HepG2 (cell line): Measurements from ENCODE around the gene TLCD1. TPM values are rescaled to one million over a fixed set of nuclear protein-coding genes. Genes with fewer than 3 reads are reported as not detected.

Experiments used
- ARNTL ChIP-seq: sonication (generic); formaldehyde crosslinking; IDR thresholded peaks from 2 replicates; pipeline ENCODE4 v1.4.0; 2020; ENCODE audit warnings: mild to moderate bottlenecking, missing genetic modification reagents
- ASH2L ChIP-seq: fragments of 300-600, 200-600 bp; sonication (generic); IDR thresholded peaks from 2 replicates; pipeline ENCODE4 v1.7.0; 2017; ENCODE audit warnings: low read depth, mild to moderate bottlenecking, moderate library complexity, mixed read lengths, low read length; ENCODE audit not compliant: insufficient read length
- ATF3 ChIP-seq: sonication (generic); formaldehyde crosslinking; IDR thresholded peaks from 2 replicates; pipeline ENCODE4 v1.4.0; 2020; ENCODE audit warnings: missing genetic modification reagents
- ATM ChIP-seq: fragments of 450-650 bp; IDR thresholded peaks from 2 replicates; pipeline ENCODE4 v1.7.1; 2017; ENCODE audit warnings: mild to moderate bottlenecking, borderline replicate concordance
- KAT7 ChIP-seq: IDR thresholded peaks from 2 replicates; pipeline ENCODE4 v1.6.1; 2018; ENCODE audit warnings: borderline replicate concordance, missing compliant biosample characterization
- NRL ChIP-seq: sonication (generic); formaldehyde crosslinking; IDR thresholded peaks from 2 replicates; pipeline ENCODE4 v1.5.0; 2020; ENCODE audit warnings: missing genetic modification reagents, mild to moderate bottlenecking, moderate library complexity, borderline replicate concordance
- THAP11 ChIP-seq: IDR thresholded peaks from 2 replicates; pipeline ENCODE4 v1.6.1; 2016; ENCODE audit warnings: missing biosample characterization, missing genetic modification reagents
- ZBTB14 ChIP-seq: sonication (generic); formaldehyde crosslinking; IDR thresholded peaks from 2 replicates; pipeline ENCODE4 v1.4.0; 2020; ENCODE audit warnings: missing genetic modification reagents
- ZFP36L1 ChIP-seq: sonication (generic); formaldehyde crosslinking; IDR thresholded peaks from 2 replicates; pipeline ENCODE4 v1.8.0; 2022; ENCODE audit warnings: mild to moderate bottlenecking, missing genetic modification reagents, moderate library complexity
- ZNF207 ChIP-seq: fragments of 450-650 bp; IDR thresholded peaks from 2 replicates; pipeline ENCODE4 v1.6.1; 2016; ENCODE audit warnings: antibody characterized with exemption, borderline replicate concordance
- ZNF543 ChIP-seq: sonication (generic); formaldehyde crosslinking; IDR thresholded peaks from 2 replicates; pipeline ENCODE4 v1.4.0; 2020; ENCODE audit warnings: mild to moderate bottlenecking, missing genetic modification reagents
- ZNF580 ChIP-seq: IDR thresholded peaks from 2 replicates; pipeline ENCODE4 v1.6.1; 2016; ENCODE audit warnings: low read depth, borderline replicate concordance
- ZNF639 ChIP-seq: conservative IDR thresholded peaks from 2 replicates; pipeline ENCODE4 v1.6.1; 2018; ENCODE audit warnings: missing genetic modification reagents
- polyA plus RNA-seq, 8 experiments: library from polyadenylated mRNA; depleted of rRNA in 3 of 8; stranded (reverse) in 7 of 8; unstranded in 1 of 8; fragments of >200 nt; fragmentation: Illumina TruSeq in 4 of 8; extraction: Trizol in 4 of 8; gene quantifications; 2 replicates each; pipeline versions ENCODE4 v1.2.1 to v1.2.3, GENCODE V29; 2011 to 2016; ENCODE audit warnings: low read depth in 4 of 8, missing spikeins in 1 of 8, mixed read lengths in 1 of 8; ENCODE audit not compliant: insufficient read depth in 1 of 8
- total RNA-seq, 5 experiments: library from RNA; depleted of rRNA; stranded (reverse); fragments of >200 nt; fragmentation: Illumina TruSeq; extraction: Trizol; gene quantifications; 2 replicates each; pipeline ENCODE4 v1.2.3, GENCODE V29; 2016; ENCODE audit warnings: low read depth in 1 of 5
- TF ChIP-seq, protein P1 (sequence below): sonication (generic); formaldehyde crosslinking; IDR thresholded peaks from 2 replicates; pipeline ENCODE4 v1.4.0; 2020; ENCODE audit warnings: missing genetic modification reagents
- TF ChIP-seq, protein P2 (sequence below): sonication (generic); formaldehyde crosslinking; IDR thresholded peaks from 2 replicates; pipeline ENCODE4 v1.4.0; 2020; ENCODE audit warnings: mild to moderate bottlenecking, missing genetic modification reagents
- TF ChIP-seq, protein P3 (sequence below): sonication (generic); formaldehyde crosslinking; IDR thresholded peaks from 2 replicates; pipeline ENCODE4 v1.4.0; 2020; ENCODE audit warnings: missing genetic modification reagents, borderline replicate concordance

Gene TLCD1
- total and polyA plus RNA-seq, 2 of the 13 experiments (the other 11 are each of a cell fraction or from before 2014, with no cell fraction given) = 14.9 to 19.6 TPM

DNA sequence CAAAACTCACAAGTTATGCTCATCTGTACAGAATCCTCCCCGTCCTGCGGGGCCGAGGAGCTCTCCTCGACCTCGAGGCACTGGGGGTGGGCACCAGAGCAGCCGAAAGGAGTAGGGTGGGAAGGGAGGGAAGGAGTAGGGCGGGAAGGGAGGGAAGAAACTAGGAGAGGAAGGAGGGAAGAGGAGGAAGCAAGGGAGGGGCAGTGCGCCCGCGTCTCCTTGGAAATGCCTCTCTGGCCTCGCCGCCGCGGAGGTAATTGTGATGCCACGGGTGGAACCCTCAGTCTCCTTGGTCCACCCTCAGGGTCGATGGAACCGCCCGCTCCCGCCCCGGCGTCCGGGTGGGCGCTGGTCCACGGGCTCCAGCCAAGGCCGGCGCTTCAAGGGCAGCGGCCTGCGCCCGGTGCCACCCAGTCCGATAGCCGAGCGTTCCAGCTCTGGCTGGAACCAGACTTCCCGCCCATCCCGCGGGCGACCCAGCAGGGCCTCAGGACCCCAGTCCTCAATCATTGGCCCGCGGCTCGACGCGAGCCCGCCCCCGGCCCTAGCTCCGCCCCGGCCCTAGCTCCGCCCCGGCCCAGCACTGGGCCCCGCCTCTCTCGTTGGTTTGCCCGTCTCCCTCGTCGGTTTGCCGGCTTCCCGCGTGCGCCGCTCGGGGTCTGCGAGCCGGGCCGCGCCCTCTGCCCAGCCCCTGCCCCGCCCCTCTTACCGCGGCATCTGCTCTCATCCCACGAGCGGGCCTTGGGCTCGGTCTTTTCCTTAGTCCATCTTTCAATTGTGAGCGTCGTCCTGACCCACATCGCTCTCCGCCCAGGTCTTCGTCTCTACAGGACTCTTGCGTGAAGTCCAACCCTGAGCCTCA, 14.9 kb downstream of the TLCD1 start (continued):
- peak; percentile 33; the same call in 1 of the 2 replicates for TF ChIP-seq ZBTB14 (CRISPR knock-in tag)
- TF ChIP-seq ATF3 (CRISPR knock-in tag) = peak; percentile 58; the same call in 1 of the 2 replicates
- peak; percentile 11 for TF ChIP-seq ASH2L
- no peak for TF ChIP-seq ZNF580 (CRISPR knock-in tag)
- TF ChIP-seq THAP11 = peak; percentile 74
- TF ChIP-seq, protein P1, sequence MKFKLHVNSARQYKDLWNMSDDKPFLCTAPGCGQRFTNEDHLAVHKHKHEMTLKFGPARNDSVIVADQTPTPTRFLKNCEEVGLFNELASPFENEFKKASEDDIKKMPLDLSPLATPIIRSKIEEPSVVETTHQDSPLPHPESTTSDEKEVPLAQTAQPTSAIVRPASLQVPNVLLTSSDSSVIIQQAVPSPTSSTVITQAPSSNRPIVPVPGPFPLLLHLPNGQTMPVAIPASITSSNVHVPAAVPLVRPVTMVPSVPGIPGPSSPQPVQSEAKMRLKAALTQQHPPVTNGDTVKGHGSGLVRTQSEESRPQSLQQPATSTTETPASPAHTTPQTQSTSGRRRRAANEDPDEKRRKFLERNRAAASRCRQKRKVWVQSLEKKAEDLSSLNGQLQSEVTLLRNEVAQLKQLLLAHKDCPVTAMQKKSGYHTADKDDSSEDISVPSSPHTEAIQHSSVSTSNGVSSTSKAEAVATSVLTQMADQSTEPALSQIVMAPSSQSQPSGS (CRISPR knock-in tag) = peak; percentile 21; the same call in 1 of the 2 replicates
- no peak for TF ChIP-seq ZNF207
- TF ChIP-seq, protein P2, sequence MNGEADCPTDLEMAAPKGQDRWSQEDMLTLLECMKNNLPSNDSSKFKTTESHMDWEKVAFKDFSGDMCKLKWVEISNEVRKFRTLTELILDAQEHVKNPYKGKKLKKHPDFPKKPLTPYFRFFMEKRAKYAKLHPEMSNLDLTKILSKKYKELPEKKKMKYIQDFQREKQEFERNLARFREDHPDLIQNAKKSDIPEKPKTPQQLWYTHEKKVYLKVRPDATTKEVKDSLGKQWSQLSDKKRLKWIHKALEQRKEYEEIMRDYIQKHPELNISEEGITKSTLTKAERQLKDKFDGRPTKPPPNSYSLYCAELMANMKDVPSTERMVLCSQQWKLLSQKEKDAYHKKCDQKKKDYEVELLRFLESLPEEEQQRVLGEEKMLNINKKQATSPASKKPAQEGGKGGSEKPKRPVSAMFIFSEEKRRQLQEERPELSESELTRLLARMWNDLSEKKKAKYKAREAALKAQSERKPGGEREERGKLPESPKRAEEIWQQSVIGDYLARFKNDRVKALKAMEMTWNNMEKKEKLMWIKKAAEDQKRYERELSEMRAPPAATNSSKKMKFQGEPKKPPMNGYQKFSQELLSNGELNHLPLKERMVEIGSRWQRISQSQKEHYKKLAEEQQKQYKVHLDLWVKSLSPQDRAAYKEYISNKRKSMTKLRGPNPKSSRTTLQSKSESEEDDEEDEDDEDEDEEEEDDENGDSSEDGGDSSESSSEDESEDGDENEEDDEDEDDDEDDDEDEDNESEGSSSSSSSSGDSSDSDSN (CRISPR knock-in tag) = peak; percentile 87
- TF ChIP-seq NRL (CRISPR knock-in tag) = peak; percentile 88
- no peak for TF ChIP-seq ZNF543 (CRISPR knock-in tag)
- TF ChIP-seq ZNF639 (CRISPR knock-in tag) = peak; percentile 47; the same call in 1 of the 2 replicates
- TF ChIP-seq KAT7 (CRISPR knock-in tag) = peak; percentile 73; the same call in 1 of the 2 replicates
- TF ChIP-seq ARNTL (CRISPR knock-in tag) = peak; percentile 24; the same call in 1 of the 2 replicates
- no peak for TF ChIP-seq ATM
- peak; percentile 46; the same call in 1 of the 2 replicates for TF ChIP-seq ZFP36L1 (CRISPR knock-in tag)
- TF ChIP-seq, protein P3, sequence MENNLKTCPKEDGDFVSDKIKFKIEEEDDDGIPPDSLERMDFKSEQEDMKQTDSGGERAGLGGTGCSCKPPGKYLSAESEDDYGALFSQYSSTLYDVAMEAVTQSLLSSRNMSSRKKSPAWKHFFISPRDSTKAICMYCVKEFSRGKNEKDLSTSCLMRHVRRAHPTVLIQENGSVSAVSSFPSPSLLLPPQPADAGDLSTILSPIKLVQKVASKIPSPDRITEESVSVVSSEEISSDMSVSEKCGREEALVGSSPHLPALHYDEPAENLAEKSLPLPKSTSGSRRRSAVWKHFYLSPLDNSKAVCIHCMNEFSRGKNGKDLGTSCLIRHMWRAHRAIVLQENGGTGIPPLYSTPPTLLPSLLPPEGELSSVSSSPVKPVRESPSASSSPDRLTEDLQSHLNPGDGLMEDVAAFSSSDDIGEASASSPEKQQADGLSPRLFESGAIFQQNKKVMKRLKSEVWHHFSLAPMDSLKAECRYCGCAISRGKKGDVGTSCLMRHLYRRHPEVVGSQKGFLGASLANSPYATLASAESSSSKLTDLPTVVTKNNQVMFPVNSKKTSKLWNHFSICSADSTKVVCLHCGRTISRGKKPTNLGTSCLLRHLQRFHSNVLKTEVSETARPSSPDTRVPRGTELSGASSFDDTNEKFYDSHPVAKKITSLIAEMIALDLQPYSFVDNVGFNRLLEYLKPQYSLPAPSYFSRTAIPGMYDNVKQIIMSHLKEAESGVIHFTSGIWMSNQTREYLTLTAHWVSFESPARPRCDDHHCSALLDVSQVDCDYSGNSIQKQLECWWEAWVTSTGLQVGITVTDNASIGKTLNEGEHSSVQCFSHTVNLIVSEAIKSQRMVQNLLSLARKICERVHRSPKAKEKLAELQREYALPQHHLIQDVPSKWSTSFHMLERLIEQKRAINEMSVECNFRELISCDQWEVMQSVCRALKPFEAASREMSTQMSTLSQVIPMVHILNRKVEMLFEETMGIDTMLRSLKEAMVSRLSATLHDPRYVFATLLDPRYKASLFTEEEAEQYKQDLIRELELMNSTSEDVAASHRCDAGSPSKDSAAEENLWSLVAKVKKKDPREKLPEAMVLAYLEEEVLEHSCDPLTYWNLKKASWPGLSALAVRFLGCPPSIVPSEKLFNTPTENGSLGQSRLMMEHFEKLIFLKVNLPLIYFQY (CRISPR knock-in tag) = peak; percentile 34; the same call in 1 of the 2 replicates
